ENCODE results near the gene BLMH. TPM values are rescaled to one million over a fixed set of nuclear protein-coding genes. Genes with fewer than 3 reads are reported as not detected.

BLMH gene
- total and polyA plus RNA-seq, 9 of the 15 experiments (the other 6 are each of a cell fraction or from before 2014, with no cell fraction given) = 26.0 to 118 (median 67.3) TPM

GRCh38 chr17:30253312-30253711 lies 38.4 kb downstream of the BLMH start (continued):
- TF ChIP-seq, protein P1, sequence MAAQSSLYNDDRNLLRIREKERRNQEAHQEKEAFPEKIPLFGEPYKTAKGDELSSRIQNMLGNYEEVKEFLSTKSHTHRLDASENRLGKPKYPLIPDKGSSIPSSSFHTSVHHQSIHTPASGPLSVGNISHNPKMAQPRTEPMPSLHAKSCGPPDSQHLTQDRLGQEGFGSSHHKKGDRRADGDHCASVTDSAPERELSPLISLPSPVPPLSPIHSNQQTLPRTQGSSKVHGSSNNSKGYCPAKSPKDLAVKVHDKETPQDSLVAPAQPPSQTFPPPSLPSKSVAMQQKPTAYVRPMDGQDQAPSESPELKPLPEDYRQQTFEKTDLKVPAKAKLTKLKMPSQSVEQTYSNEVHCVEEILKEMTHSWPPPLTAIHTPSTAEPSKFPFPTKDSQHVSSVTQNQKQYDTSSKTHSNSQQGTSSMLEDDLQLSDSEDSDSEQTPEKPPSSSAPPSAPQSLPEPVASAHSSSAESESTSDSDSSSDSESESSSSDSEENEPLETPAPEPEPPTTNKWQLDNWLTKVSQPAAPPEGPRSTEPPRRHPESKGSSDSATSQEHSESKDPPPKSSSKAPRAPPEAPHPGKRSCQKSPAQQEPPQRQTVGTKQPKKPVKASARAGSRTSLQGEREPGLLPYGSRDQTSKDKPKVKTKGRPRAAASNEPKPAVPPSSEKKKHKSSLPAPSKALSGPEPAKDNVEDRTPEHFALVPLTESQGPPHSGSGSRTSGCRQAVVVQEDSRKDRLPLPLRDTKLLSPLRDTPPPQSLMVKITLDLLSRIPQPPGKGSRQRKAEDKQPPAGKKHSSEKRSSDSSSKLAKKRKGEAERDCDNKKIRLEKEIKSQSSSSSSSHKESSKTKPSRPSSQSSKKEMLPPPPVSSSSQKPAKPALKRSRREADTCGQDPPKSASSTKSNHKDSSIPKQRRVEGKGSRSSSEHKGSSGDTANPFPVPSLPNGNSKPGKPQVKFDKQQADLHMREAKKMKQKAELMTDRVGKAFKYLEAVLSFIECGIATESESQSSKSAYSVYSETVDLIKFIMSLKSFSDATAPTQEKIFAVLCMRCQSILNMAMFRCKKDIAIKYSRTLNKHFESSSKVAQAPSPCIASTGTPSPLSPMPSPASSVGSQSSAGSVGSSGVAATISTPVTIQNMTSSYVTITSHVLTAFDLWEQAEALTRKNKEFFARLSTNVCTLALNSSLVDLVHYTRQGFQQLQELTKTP (IDR thresholded peaks at IDR 0.05; ENCODE audit: low read depth in 1 of 2, partially characterized antibody in 2 of 2) = no peak

DNA sequence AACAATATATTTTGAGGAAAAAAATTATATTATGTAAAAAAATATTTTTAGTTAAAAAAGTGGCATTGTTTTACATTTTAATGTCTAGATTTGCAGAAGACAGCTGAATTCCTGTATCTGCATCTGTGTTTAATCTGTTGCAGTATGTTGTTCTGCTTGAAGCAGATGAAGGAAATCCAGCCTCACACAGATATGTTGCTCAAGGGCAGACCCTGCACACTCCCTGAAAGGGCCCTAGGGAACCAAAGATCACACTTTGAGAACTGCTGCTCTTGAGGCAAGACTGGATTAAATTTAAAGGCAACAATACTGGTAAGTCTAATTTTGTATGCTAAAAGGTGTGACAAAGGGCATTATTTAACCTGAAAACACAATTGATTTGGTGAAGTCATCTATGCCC lies 39.8 kb downstream of the BLMH start:
- ChIA-PET CTCF (ENCODE audit: low intra/inter-chr PET ratio) (no interaction called here), POLR2A (no interaction called here)
- Histone ChIP-seq H3K36me3 (ENCODE audit: control insufficient read depth, insufficient read depth, low read length) (peaks cover 86% of the 10 kb centered on the region), H3K9ac (ENCODE audit: insufficient read depth in 1 of 2, low read depth in 2 of 2, low read length in 2 of 2) (no peak overlapping the region), H3K4me3 (no peak overlapping the region), H3K9me3 (replicated peaks; ENCODE audit: control insufficient read depth, insufficient read depth, low read depth, low read length) (no peaks in the 10 kb centered on the region), H3K27me3 (ENCODE audit: control insufficient read depth in 2 of 2, insufficient read depth in 2 of 2, low read length in 2 of 2) (no peaks in the 10 kb centered on the region), H4K20me1 (replicated peaks; ENCODE audit: control insufficient read depth, insufficient read depth, low read length) (no peaks in the 10 kb centered on the region), H2AFZ (ENCODE audit: low read depth, low read length) (no peak overlapping the region), H3K79me2 (ENCODE audit: control insufficient read depth, insufficient read depth, low read length) (no peaks in the 10 kb centered on the region), H3K9me1 (ENCODE audit: control insufficient read depth, insufficient read depth, low read length) (no peaks in the 10 kb centered on the region), H3K27ac (ENCODE audit: extremely low read depth, low read depth, low read length) (no peak overlapping the region), H3K4me2 (ENCODE audit: insufficient read depth, low read length) (no peak overlapping the region), H3K4me1 (replicated peaks in 1 of 2; ENCODE audit: control insufficient read depth in 2 of 2, insufficient read depth in 2 of 2, low read length in 2 of 2) (peaks cover 0 to 3% of the 10 kb centered on the region in 2 experiments; a peak in 3 of 5 replicates)
- in situ Hi-C loops (cut with MboI) (no loop called here), intact Hi-C loops (cut with micrococcal nuclease) (loop anchor here (5.0 kb wide), 1 partner anchor 60 kb away; no protein-coding TSS in a partner anchor)
- FAIRE-seq (peak; percentile 11), DNase-seq (ENCODE audit: extremely low read depth in 1 of 4, low spot score in 3 of 4) (no peak), ATAC-seq (no peak)
- BruUV-seq (replicated peaks) = no TSS peak
- TF ChIP-seq GABPB1 (CRISPR knock-in tag; IDR thresholded peaks at IDR 0.05) (no peak), PRPF4 (IDR thresholded peaks at IDR 0.05; ENCODE audit: insufficient read depth, low read depth, low read length, poor library complexity, severe bottlenecking) (no peak), ESRRB (CRISPR knock-in tag; IDR thresholded peaks at IDR 0.05; ENCODE audit: borderline replicate concordance) (no peak), CBX2 (IDR thresholded peaks at IDR 0.05; ENCODE audit: insufficient read depth, low read length, poor library complexity, severe bottlenecking) (no peak), ZNF79 (CRISPR knock-in tag; IDR thresholded peaks at IDR 0.05; ENCODE audit: low read depth) (no peak), BHLHE40 (IDR thresholded peaks at IDR 0.05; ENCODE audit: low read length) (no peak), HNRNPK (IDR thresholded peaks at IDR 0.05; ENCODE audit: low read depth, low read length, poor library complexity, severe bottlenecking) (no peak), GTF2B (IDR thresholded peaks at IDR 0.05; ENCODE audit: extremely low read depth, insufficient read length) (no peak), FOXA1 (IDR thresholded peaks at IDR 0.05; ENCODE audit: borderline replicate concordance) (no peak)
- TF ChIP-seq, protein P2, sequence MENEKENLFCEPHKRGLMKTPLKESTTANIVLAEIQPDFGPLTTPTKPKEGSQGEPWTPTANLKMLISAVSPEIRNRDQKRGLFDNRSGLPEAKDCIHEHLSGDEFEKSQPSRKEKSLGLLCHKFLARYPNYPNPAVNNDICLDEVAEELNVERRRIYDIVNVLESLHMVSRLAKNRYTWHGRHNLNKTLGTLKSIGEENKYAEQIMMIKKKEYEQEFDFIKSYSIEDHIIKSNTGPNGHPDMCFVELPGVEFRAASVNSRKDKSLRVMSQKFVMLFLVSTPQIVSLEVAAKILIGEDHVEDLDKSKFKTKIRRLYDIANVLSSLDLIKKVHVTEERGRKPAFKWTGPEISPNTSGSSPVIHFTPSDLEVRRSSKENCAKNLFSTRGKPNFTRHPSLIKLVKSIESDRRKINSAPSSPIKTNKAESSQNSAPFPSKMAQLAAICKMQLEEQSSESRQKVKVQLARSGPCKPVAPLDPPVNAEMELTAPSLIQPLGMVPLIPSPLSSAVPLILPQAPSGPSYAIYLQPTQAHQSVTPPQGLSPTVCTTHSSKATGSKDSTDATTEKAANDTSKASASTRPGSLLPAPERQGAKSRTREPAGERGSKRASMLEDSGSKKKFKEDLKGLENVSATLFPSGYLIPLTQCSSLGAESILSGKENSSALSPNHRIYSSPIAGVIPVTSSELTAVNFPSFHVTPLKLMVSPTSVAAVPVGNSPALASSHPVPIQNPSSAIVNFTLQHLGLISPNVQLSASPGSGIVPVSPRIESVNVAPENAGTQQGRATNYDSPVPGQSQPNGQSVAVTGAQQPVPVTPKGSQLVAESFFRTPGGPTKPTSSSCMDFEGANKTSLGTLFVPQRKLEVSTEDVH (IDR thresholded peaks at IDR 0.05; ENCODE audit: low read depth, partially characterized antibody) = no peak
- TF ChIP-seq, protein P3, sequence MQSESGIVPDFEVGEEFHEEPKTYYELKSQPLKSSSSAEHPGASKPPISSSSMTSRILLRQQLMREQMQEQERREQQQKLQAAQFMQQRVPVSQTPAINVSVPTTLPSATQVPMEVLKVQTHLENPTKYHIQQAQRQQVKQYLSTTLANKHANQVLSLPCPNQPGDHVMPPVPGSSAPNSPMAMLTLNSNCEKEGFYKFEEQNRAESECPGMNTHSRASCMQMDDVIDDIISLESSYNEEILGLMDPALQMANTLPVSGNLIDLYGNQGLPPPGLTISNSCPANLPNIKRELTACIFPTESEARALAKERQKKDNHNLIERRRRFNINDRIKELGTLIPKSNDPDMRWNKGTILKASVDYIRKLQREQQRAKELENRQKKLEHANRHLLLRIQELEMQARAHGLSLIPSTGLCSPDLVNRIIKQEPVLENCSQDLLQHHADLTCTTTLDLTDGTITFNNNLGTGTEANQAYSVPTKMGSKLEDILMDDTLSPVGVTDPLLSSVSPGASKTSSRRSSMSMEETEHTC (IDR thresholded peaks at IDR 0.05) = no peak

All from K562 (cell line).